OCI-LY1 (cell line): ENCODE data around the gene PRR16.

ENCODE experiments used
- EZH2 ChIP-seq: fragments of 200-600 bp; sonication (generic), shearing (Covaris generic); IDR thresholded peaks from 2 replicates; pipeline ENCODE4 v1.8.0; 2017; ENCODE audit warnings: borderline replicate concordance, mixed run types, mild to moderate bottlenecking, antibody characterized with exemption, low read length, moderate library complexity, mixed read lengths
- TF ChIP-seq, protein P1 (sequence below): fragments of 200-600 bp; sonication (generic), shearing (Covaris generic); IDR thresholded peaks from 2 replicates; pipeline ENCODE4 v1.5.1; 2017; ENCODE audit warnings: mild to moderate bottlenecking, antibody characterized with exemption, low read length, moderate library complexity, mixed read lengths

- TF ChIP-seq EZH2: no peak
- TF ChIP-seq, protein P1, sequence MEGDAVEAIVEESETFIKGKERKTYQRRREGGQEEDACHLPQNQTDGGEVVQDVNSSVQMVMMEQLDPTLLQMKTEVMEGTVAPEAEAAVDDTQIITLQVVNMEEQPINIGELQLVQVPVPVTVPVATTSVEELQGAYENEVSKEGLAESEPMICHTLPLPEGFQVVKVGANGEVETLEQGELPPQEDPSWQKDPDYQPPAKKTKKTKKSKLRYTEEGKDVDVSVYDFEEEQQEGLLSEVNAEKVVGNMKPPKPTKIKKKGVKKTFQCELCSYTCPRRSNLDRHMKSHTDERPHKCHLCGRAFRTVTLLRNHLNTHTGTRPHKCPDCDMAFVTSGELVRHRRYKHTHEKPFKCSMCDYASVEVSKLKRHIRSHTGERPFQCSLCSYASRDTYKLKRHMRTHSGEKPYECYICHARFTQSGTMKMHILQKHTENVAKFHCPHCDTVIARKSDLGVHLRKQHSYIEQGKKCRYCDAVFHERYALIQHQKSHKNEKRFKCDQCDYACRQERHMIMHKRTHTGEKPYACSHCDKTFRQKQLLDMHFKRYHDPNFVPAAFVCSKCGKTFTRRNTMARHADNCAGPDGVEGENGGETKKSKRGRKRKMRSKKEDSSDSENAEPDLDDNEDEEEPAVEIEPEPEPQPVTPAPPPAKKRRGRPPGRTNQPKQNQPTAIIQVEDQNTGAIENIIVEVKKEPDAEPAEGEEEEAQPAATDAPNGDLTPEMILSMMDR: no peak
Measured at GRCh38 chr5:120555345-120555744, 91.2 kb downstream of the PRR16 start.
